HepG2 (cell line): ENCODE data around the gene CYTH1. TPM values are rescaled to one million over a fixed set of nuclear protein-coding genes. Genes with fewer than 3 reads are reported as not detected.

Experiments used
- ATAC-seq: fragments of 200-7000 bp; cut with Tn5 transposase; 3 replicates; pipeline ENCODE4 v1.9.1; 2020; ENCODE audit warnings: mild to moderate bottlenecking, moderate library complexity
- BruUV-seq: library from RNA; stranded (reverse); fragments of 400-500 nt; replicated peaks from 2 replicates; lab custom pipeline; 2021; lab: Mats Ljungman, UMichigan
- CTCF ChIA-PET: fragments of 300-600 bp; formaldehyde crosslinking; extraction: SDS; loops from one replicate; lab custom pipeline; 2021; ENCODE audit warnings: low total read pairs, inconsistent platforms, low intra/inter-chr PET ratio; lab: Yijun Ruan, JAX
- POLR2A ChIA-PET: fragments of 350-600 bp; sonication (Branson Sonifier 250); formaldehyde crosslinking; loops from one replicate; lab custom pipeline; 2020; ENCODE audit warnings: antibody characterized with exemption, inconsistent platforms; lab: Yijun Ruan, JAX
- DNase-seq: peaks from one replicate; pipeline ENCODE4 v3.0.0-alpha.2; 2015; ENCODE audit warnings: low spot score
- FAIRE-seq: peaks from 3 replicates; lab custom pipeline; 2011; peaks lifted over from hg19 to GRCh38; lab: Jason Lieb, UNC
- H2AFZ ChIP-seq: one replicate; pipeline ENCODE4 v1.6.1; 2011; ENCODE audit warnings: low read length, inconsistent platforms
- H3K27ac ChIP-seq: fragments of 300-600 bp; 3 replicates; pipeline ENCODE4 v1.8.0; 2011; ENCODE audit warnings: mixed run types, mild to moderate bottlenecking, mixed read lengths, low read length, inconsistent platforms; ENCODE audit not compliant: insufficient read depth; ENCODE audit errors: extremely low read length
- H3K27me3 ChIP-seq, 2 experiments: fragments of 200-600 bp in 1 of 2; 2 replicates in 1 of 2; 3 replicates in 1 of 2; pipeline versions ENCODE4 v1.6.0 to v1.8.0; 2011; ENCODE audit warnings: low read length in 2 of 2, mild to moderate bottlenecking in 2 of 2, moderate library complexity in 2 of 2, inconsistent platforms in 1 of 2; ENCODE audit not compliant: insufficient read depth in 2 of 2, control insufficient read depth in 1 of 2
- H3K36me3 ChIP-seq, 2 experiments: fragments of 200-600 bp in 1 of 2; replicated peaks in 1 of 2; 2 replicates in 1 of 2; 3 replicates in 1 of 2; pipeline versions ENCODE4 v1.5.1 to v1.8.0; 2011; ENCODE audit warnings: low read length in 2 of 2, inconsistent platforms in 1 of 2; ENCODE audit not compliant: insufficient read depth in 2 of 2, control insufficient read depth in 1 of 2
- H3K4me1 ChIP-seq: 2 replicates; pipeline ENCODE4 v1.5.1; 2012; ENCODE audit warnings: low read length, inconsistent platforms; ENCODE audit not compliant: insufficient read depth
- H3K4me2 ChIP-seq: 2 replicates; pipeline ENCODE4 v1.6.0; 2011; ENCODE audit warnings: low read depth, low read length, inconsistent platforms
- H3K4me3 ChIP-seq, 3 experiments: fragments of 200-600 bp in 1 of 3; sonication (generic), shearing (Covaris generic) in 1 of 3; replicated peaks in 1 of 3; 2 replicates each; pipeline ENCODE4 v1.5.1; 2011 to 2016; ENCODE audit warnings: low read length in 3 of 3, inconsistent platforms in 2 of 3, low read depth in 2 of 3, mild to moderate bottlenecking in 2 of 3, control low read depth in 1 of 3, mixed read lengths in 1 of 3; ENCODE audit not compliant: insufficient read depth in 1 of 3
- H3K79me2 ChIP-seq: one replicate; pipeline ENCODE4 v1.6.1; 2011; ENCODE audit warnings: low read length, inconsistent platforms; ENCODE audit not compliant: insufficient read depth
- H3K9ac ChIP-seq: 2 replicates; pipeline ENCODE4 v1.6.0; 2011; ENCODE audit warnings: mild to moderate bottlenecking, low read depth, low read length, inconsistent platforms; ENCODE audit not compliant: insufficient read depth
- H3K9me3 ChIP-seq: 2 replicates; pipeline ENCODE4 v1.5.1; 2012; ENCODE audit warnings: mild to moderate bottlenecking, low read length
- H4K20me1 ChIP-seq: 2 replicates; pipeline ENCODE4 v1.6.0; 2011; ENCODE audit warnings: inconsistent platforms, mild to moderate bottlenecking, low read length, moderate library complexity; ENCODE audit not compliant: insufficient read depth
- ATF7 ChIP-seq, 2 experiments: fragments of 450-650 bp in 1 of 2; sonication (generic) in 1 of 2; formaldehyde crosslinking in 1 of 2; IDR thresholded peaks; 2 replicates each; pipeline versions ENCODE4 v1.4.0 to v1.6.1; 2016 to 2020; ENCODE audit warnings: antibody characterized with exemption in 1 of 2, mild to moderate bottlenecking in 1 of 2, missing genetic modification reagents in 1 of 2
- CENPX ChIP-seq: sonication (generic); formaldehyde crosslinking; IDR thresholded peaks from 2 replicates; pipeline ENCODE4 v1.9.0; 2021; ENCODE audit warnings: mild to moderate bottlenecking, missing genetic modification reagents, moderate library complexity
- ETV6 ChIP-seq: sonication (generic); formaldehyde crosslinking; conservative IDR thresholded peaks from 2 replicates; pipeline ENCODE4 v1.4.0; 2020; ENCODE audit warnings: missing genetic modification reagents
- HES4 ChIP-seq: sonication (generic); formaldehyde crosslinking; IDR thresholded peaks from 2 replicates; pipeline ENCODE4 v1.9.0; 2021; ENCODE audit warnings: mild to moderate bottlenecking, missing genetic modification reagents, borderline replicate concordance
- JDP2 ChIP-seq: sonication (generic); formaldehyde crosslinking; IDR thresholded peaks from 2 replicates; pipeline ENCODE4 v1.8.1; 2022; ENCODE audit warnings: missing genetic modification reagents, borderline replicate concordance
- ZFP91 ChIP-seq: sonication (generic); formaldehyde crosslinking; IDR thresholded peaks from 2 replicates; pipeline ENCODE4 v1.9.0; 2022; ENCODE audit warnings: missing genetic modification reagents, mild to moderate bottlenecking, borderline replicate concordance
- ZNF124 ChIP-seq: sonication (generic); formaldehyde crosslinking; IDR thresholded peaks from 2 replicates; pipeline ENCODE4 v1.4.0; 2020; ENCODE audit warnings: missing genetic modification reagents
- ZNF687 ChIP-seq: sonication (generic); formaldehyde crosslinking; IDR thresholded peaks from 2 replicates; pipeline ENCODE4 v1.5.1; 2020; ENCODE audit warnings: mild to moderate bottlenecking, missing genetic modification reagents, moderate library complexity
- WGBS: methylation state at CpG from one replicate; pipeline ENCODE4 v1.1.6; 2017; ENCODE audit warnings: low lambda C conversion rate; 5-methylcytosine and 5-hydroxymethylcytosine counted together
- in situ Hi-C: cut with HindIII; loops from 2 replicates; pipeline ENCODE4 v1.10.0; 2017; ENCODE audit warnings: low pct_unique_long_range_greater_than_20kb; ENCODE audit not compliant: extremely low pct_ligation_motif_present
- intact Hi-C: fragments of 100-400 bp; cut with micrococcal nuclease; formaldehyde crosslinking; loops from one replicate; pipeline ENCODE4 v1.10.0; 2022; ENCODE audit not compliant: unreplicated experiment
- polyA plus RNA-seq, 8 experiments: library from polyadenylated mRNA; depleted of rRNA in 3 of 8; stranded (reverse) in 7 of 8; unstranded in 1 of 8; fragments of >200 nt; fragmentation: Illumina TruSeq in 4 of 8; extraction: Trizol in 4 of 8; gene quantifications; 2 replicates each; pipeline versions ENCODE4 v1.2.1 to v1.2.3, GENCODE V29; 2011 to 2016; ENCODE audit warnings: low read depth in 4 of 8, missing spikeins in 1 of 8, mixed read lengths in 1 of 8; ENCODE audit not compliant: insufficient read depth in 1 of 8
- total RNA-seq, 5 experiments: library from RNA; depleted of rRNA; stranded (reverse); fragments of >200 nt; fragmentation: Illumina TruSeq; extraction: Trizol; gene quantifications; 2 replicates each; pipeline ENCODE4 v1.2.3, GENCODE V29; 2016; ENCODE audit warnings: low read depth in 1 of 5

The CYTH1 gene
- total and polyA plus RNA-seq, 2 of the 13 experiments (the other 11 are each of a cell fraction or from before 2014, with no cell fraction given) = 20.1 to 48.9 TPM

GRCh38 chr17:78628547-78629435, 153.3 kb downstream of the CYTH1 start:
- intact Hi-C loops (no loop called here), in situ Hi-C loops (no loop called here)
- CTCF ChIA-PET = interaction anchor here (1.6 kb wide), 1 partner anchor 80 kb away, joined by 3 read pairs; no protein-coding TSS in a partner anchor
- peaks cover 0 to 5% of the 10 kb centered on the region in 2 experiments; a peak in 2 of 5 replicates for H3K27me3 ChIP-seq
- no peak for FAIRE-seq
- TF ChIP-seq ATF7 (IDR thresholded peaks at IDR 0.05) (no peak), ATF7 (CRISPR knock-in tag; IDR thresholded peaks at IDR 0.05) (no peak), HES4 (CRISPR knock-in tag) (0 out of 2 replicates have a peak, but pooled peaks have one; percentile 44), CENPX (CRISPR knock-in tag) (no peak), ETV6 (CRISPR knock-in tag) (no peak), ZFP91 (CRISPR knock-in tag) (0 out of 2 replicates have a peak, but pooled peaks have one; percentile 5), JDP2 (CRISPR knock-in tag) (no peak), ZNF687 (peak; percentile 31), ZNF124 (CRISPR knock-in tag) (no peak)
- DNase-seq = no peak
- no peaks in the 10 kb centered on the region for H3K9me3 ChIP-seq
- no peaks in the 10 kb centered on the region for H4K20me1 ChIP-seq
- no peak overlapping the region for H3K9ac ChIP-seq
- H3K36me3 ChIP-seq = no peaks in the 10 kb centered on the region
- no peak overlapping the region for H3K4me2 ChIP-seq
- no peak overlapping the region for H2AFZ ChIP-seq
- peaks cover 53% of the 10 kb centered on the region for H3K4me1 ChIP-seq
- ATAC-seq = no peak
- WGBS = 83% methylated on average over 24 of the region's 30 CpGs
- H3K27ac ChIP-seq = no peak overlapping the region
- no peak overlapping the region for H3K4me3 ChIP-seq
- POLR2A ChIA-PET = interaction anchor here (0.9 kb wide), 1 partner anchor 11 kb away, joined by 3 read pairs; no protein-coding TSS in a partner anchor
- no TSS peak for BruUV-seq
- no peaks in the 10 kb centered on the region for H3K79me2 ChIP-seq
